GM21825 (cell line): ENCODE data around the gene GNB1L.
A peak's percentile ranks its signal among the peaks of the same experiment; 100 is the strongest.
"Not testable (repeated sequence)": the region's sequence is repeated elsewhere in the genome, so short reads cannot be mapped to it uniquely, and the experiment has no call there.

Experiments used
- ATAC-seq: cut with Tn5 transposase; IDR thresholded peaks from one replicate; pipeline ENCODE4 v1.9.1; 2021; ENCODE audit warnings: mild to moderate bottlenecking, moderate library complexity; ENCODE audit not compliant: unreplicated experiment

The GNB1L gene

GRCh38 chr22:19784384-19785175, 70.1 kb downstream of the GNB1L start:
- no peak for ATAC-seq

GRCh38 chr22:19783586-19784383, 70.9 kb downstream of the GNB1L start:
- ATAC-seq: no peak

GRCh38 chr22:19782533-19782932, 72.1 kb downstream of the GNB1L start:
- ATAC-seq: no peak

GRCh38 chr22:19779685-19780268, 74.9 kb downstream of the GNB1L start:
- no peak for ATAC-seq

GRCh38 chr22:19779011-19779421, 75.7 kb downstream of the GNB1L start:
- ATAC-seq: no peak

- not testable (repeated sequence) for ATAC-seq
These were observed 77.5 kb downstream of the GNB1L start for GRCh38 chr22:19777192-19777591.

- no peak for ATAC-seq
These were observed 78.1 kb downstream of the GNB1L start for GRCh38 chr22:19776433-19777031.

GRCh38 chr22:19775496-19776325, 79.0 kb downstream of the GNB1L start:
- no peak for ATAC-seq

- ATAC-seq: no peak
These were observed 80.0 kb downstream of the GNB1L start for GRCh38 chr22:19774628-19775027.

GRCh38 chr22:19773470-19774040, 81.1 kb downstream of the GNB1L start:
- ATAC-seq: no peak

GRCh38 chr22:19772673-19773469, 81.8 kb downstream of the GNB1L start:
- ATAC-seq: peak; percentile 60

- ATAC-seq: no peak
These were observed 82.3 kb downstream of the GNB1L start for GRCh38 chr22:19772422-19772672.

- no peak for ATAC-seq
These were observed 84.1 kb downstream of the GNB1L start for GRCh38 chr22:19770349-19771220.

GRCh38 chr22:19769393-19769715, 85.3 kb downstream of the GNB1L start:
- ATAC-seq: no peak

- ATAC-seq: no peak
These were observed 87.0 kb downstream of the GNB1L start for GRCh38 chr22:19767427-19768341.

- no peak for ATAC-seq
These were observed 87.9 kb downstream of the GNB1L start for GRCh38 chr22:19766511-19767426.

GRCh38 chr22:19766240-19766510, 88.5 kb downstream of the GNB1L start:
- no peak for ATAC-seq
